HT1080 (cell line): ENCODE measurements around the gene IFI35. TPM values are rescaled to one million over a fixed set of nuclear protein-coding genes. Genes with fewer than 3 reads are reported as not detected.
"Not testable (repeated sequence)": the region's sequence is repeated elsewhere in the genome, so short reads cannot be mapped to it uniquely, and the experiment has no call there.

Experiments
- DNase-seq: peaks from one replicate; pipeline ENCODE4 v3.0.0-alpha.2; 2015; ENCODE audit warnings: low read depth
- total RNA-seq: library from RNA; depleted of rRNA; stranded (reverse); fragments of >200 nt; shearing (Covaris generic); gene quantifications from 2 replicates; pipeline ENCODE4 v1.2.3, GENCODE V29; 2014

Gene IFI35
- total RNA-seq, 1 experiment from 2014 or later: 18.7 TPM

DNA sequence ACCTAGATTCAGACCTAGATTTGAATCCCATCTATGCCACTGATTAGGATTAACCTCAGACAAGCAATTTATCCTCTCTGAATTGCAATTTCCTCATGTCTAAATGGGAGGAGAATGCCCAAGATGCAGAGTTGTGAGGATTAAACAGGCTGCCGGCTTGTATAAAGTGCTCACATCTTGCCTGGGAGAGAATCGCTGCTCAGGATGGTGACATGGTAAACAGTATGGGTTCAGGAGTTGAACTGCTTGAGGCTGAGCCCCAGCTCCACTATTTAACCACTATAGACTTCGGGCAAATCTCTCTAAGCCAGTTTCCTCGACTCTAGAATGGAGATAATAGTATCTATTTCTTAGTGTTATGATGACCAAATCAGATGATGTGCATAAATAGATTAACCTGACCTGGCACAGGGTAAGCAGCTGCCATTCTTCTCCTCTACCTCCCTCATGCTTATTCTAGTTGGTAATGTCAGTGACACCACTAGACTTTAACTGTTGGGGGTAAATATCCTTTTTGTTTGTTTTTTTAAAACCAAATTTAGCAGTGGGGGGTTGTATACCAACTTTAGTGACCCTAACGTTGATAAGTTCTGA is 9.1 kb upstream of the IFI35 start:
- DNase-seq: no peak

DNA sequence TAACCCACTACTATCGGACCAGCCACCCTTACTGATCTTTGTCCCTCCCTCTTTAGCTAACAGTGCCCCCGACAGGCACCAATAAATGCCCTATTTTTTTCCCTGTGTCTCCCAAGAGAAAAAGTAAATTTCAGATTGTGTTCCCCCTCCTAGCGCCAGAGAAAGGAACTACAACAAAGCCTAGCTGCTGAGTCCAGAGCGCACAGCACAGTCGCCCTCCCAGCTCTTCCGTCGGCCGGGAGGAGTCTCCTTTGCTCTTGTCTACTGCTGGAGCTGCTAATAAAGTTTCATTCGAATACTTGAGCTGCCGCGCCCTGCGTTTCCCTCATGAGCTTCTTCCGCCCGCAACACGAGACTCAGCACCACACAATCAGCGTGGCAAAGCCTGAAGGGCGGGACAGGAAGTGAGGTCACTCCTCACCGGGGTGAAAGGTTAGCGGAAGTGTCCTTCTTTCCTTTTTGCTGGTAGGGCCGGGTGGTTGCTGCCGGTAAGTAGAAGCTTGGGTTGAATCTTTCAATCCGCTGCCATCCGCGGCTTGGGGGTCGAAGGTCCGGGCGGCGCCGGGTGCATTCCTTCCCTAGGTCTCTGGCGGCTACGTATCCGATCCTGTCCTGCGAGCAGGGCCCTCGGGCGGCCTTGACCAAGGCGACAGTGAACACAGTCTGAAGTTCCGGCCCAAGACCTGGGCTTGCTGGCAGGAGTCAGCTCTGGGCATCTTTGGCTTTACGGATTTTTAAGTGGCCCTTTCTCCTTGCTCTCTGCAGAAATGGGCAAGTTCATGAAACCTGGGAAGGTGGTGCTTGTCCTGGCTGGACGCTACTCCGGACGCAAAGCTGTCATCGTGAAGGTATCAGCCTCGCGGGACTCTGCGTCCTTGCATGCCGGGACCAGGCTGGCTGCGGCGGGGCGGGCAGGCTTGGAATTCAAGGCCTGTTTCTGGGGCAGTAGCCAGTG is 8.3 kb upstream of the IFI35 start, which contains the start of gene RPL27:
Gene RPL27 (plus strand): TSS at position 436 of the 955 bp plus-strand sequence. CDS start 332 bp downstream, at position 768.
- DNase-seq: peak; percentile 100

DNA sequence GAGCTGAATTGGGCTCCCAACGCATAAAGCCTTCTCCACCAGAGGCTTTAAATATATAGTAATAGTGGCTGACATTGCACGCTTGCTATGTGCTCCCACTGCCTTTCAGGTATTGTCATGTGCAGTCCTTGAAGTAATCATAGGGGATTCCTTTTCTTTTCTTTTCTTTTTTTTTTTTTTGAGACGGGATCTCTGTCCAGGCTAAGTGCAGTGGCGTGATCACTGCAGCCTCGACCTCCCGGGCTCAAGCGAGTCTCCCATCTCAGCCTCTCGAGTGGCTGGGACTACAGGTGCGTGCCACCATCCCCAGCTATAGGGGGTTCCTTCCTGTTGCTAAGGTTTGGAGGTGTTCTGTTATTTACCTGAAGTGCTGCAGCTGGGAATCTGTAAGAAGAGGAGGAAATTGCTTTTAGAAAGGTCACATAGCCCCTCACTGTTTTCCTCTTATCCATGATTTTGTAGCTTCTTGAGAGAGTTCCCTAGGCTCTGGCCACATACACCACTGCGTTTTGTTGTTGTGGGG is 7.5 kb upstream of the IFI35 start:
- no peak for DNase-seq

DNA sequence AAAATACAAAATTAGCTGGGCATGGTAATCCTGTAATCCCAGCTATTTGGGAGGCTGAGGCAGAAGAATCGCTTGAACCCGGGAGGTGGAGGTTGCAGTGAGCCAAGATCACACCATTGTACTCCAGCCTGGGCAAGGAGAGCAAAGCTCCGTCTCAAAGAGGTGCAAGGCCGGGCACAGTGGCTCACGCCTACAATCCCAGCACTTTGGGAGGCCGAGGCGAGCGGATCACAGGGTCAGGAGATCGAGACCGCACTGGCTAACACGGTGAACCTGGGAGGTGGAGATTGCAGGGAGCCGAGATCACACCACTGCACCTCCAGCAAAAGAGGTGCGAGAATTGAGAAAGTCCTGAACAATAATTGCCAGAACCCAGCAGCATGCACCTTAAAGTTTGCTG is 5.7 kb upstream of the IFI35 start:
- not testable (repeated sequence) for DNase-seq

DNA sequence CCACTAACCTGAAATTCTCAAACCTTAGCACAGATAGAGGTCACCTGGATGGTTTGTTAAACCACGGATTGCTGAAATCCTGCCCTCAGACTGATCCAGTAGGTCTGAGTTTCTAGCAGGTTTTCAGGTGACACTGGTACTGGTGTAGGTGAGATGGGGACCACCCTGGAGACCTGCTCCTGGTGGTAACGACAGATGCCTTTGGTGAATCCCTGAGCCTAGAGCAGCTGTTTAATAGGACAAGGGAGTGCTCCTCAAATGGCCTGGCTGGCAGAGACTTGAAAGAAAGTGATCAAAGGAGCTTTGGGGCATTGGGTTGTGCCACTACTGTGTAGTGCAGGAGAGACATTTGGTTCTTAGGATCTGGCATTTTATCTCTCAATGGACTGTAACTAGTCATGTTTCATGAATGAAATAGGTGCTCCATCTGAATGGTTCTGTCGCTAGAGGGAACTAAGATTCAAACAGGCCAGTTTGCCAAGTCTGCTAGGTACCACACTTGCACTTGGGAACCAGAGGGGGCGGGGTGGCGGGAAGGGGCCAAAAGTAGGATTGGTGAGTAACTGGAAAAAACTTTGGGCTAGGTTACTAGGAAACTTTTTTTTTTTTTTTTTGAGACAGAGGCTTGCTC is 2.9 kb upstream of the IFI35 start:
- DNase-seq: peak; percentile 80

DNA sequence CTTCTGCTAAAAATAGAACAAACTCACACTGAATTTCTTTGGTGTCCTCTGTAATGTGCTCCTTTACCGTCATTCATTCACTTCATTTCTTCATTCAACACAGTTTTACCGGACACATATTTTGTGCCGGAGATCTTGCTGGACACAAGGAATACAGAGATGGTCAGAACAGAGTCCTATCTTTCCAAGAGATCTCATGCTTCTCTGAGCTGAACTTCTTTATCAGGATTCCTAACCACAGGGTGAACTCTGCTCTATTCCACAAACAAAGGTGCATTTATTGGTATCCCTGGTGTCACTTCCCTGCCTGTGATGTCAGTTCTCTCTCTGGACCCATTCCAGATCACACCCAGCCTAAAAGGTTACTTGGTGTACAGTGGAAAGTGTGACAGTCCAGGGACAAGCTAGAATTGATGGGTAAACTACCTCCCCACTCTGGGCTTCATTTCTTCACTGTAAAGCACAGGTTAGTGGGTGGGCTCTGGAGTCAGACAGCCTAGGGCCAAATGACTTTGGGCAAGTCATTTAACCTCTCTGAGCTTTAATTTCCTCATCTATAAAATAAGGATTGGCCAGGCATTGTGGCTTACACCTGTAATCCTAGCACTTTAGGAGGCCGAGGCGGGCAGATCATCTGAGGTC is 4.2 kb downstream of the IFI35 start:
- DNase-seq: no peak

DNA sequence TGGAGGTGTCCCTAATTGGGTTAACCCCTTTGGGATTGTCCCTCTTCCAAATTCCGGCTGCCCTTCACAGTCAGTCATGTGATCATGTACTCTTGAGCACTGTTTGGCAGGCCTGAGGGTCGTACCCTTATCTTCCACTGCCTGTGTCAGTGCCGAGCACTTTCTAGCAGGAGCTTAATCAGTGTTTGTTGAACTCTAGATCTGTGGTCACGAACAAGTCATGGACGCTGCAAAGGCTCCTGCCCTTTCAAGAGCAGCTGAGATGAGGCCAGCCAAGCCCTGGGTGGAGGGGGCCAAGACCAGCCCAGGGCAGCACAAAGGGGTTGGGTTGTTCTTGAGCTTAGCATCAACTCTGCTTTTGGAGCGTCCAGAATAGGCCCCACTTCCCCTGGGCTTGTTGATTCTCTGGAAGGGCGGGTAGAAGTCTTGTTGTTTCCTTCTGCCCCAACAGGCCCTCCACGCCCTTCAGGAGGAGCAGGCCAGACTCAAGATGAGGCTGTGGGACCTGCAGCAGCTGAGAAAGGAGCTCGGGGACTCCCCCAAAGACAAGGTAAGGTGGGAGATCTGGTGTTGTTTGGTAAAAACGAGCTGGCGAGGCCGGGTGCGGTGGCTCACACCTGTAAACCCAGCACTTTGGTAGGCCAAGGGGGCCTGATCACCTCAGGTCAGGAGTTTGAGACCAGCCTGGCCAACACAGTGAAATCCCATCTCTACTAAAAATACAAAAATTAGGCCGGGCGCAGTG is 5.3 kb downstream of the IFI35 start:
- no peak for DNase-seq

DNA sequence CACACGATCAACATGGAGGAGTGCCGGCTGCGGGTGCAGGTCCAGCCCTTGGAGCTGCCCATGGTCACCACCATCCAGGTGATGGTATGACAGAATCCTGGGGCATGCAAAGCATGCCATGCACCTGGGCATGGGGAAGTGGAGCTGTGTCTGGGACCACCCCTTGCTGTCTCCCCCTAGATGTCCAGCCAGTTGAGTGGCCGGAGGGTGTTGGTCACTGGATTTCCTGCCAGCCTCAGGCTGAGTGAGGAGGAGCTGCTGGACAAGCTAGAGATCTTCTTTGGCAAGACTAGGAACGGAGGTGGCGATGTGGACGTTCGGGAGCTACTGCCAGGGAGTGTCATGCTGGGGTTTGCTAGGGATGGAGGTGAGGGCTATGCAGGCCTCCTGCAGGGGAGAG is 6.7 kb downstream of the IFI35 start:
- no peak for DNase-seq

DNA sequence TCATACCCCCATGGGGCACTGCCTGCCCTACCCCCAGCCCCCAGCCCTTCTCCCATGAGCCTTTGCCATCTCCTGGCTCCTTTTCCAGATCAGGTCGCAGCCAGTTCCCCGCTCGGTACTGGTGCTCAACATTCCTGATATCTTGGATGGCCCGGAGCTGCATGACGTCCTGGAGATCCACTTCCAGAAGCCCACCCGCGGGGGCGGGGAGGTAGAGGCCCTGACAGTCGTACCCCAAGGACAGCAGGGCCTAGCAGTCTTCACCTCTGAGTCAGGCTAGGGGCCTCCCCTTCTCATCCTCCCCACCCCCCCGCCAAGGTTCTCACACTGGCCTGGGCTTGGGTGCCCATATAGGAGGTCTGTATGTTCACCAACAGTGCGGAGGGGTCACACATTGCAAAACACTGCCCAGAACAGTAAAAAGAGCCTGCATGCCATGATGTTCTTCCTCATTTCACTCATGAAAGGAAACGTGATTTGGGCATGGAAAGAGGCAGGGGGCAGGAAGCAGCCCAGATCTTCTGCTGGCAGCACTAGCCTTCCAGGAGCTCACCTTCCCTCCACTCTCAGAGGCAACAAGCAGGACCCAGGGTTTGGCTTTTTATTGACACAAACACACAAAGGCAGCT is 7.5 kb downstream of the IFI35 start:
- no peak for DNase-seq

DNA sequence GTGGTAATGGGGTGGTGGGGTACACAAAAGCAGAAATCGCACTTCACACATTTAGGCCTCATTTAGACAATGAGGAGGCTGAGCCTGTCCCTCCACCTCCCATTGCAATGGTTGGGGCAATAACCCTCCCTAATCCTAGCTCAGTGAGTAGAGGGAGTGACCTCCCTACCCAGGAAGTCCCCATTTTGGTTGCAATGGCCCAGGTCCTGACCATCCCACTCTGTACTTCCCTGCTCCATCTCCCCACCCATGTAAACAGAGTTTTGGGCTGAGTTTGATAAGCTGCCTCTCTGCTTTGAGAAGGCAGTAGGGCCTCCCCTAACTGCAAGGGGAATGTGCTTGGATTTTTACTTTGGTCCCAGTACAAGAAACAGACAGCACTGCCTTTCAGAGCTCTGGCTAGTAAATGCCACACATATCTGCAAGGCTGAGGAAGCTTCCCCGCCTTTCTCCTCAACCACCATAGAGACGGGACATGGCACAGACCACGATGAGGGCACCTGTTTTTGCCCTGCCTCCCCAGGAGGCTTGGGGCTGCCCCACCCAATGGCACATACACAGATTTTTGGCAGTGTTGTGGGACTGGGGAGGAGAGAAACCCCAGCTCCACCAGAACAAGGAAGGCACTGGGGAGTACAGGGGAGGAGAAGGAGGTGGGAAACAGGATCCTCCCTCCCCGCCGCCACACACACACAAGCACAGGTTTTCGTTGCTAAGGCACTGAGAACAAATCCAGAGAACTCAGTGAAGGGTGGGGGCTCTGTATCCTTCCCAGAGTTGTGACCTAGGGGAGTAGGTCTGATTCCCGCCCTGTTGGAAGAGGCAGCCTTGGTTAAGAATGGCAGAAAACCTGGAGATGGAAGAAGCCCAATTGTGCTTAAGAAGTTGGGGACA is 8.3 kb downstream of the IFI35 start:
- no peak for DNase-seq

DNA sequence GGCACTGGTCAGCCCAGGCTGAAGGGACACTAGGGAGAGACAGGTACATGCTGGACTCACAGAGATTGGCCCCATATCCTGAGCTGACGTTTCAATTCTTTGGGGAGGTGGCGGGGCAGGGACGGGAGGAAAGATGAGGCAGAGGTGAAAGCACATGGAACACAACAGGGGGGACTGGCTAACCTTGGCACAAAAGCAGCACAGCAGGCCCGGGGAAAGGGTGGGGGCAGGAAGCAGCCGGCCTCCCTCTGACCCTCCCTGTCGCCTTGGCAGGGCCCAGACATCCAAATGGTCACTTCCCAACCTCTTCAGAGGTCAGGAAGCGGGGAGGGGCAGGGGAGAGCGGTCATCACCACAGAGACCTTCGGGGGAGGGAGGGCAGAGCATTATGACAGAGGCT is 9.0 kb downstream of the IFI35 start:
- no peak for DNase-seq

DNA sequence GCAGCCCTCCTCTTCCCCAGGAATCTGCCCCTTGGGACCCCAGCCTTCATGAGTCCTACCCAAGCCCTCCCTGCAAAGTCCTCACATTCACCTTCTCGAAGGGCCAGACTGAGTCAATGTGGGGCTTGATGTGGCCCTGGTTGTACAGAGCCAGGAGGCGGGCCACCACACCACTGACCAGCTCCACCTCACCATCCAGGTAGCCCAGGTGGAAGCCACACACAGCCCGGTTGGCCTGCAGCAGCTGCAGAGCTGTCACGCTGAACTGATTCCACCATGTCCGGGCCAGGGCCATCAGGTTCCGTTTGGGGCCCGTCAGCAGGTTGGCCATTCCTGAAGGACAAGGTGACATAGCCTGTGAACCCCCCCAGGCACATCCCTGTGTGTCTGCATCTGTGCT is 9.6 kb downstream of the IFI35 start:
- no peak for DNase-seq

DNA sequence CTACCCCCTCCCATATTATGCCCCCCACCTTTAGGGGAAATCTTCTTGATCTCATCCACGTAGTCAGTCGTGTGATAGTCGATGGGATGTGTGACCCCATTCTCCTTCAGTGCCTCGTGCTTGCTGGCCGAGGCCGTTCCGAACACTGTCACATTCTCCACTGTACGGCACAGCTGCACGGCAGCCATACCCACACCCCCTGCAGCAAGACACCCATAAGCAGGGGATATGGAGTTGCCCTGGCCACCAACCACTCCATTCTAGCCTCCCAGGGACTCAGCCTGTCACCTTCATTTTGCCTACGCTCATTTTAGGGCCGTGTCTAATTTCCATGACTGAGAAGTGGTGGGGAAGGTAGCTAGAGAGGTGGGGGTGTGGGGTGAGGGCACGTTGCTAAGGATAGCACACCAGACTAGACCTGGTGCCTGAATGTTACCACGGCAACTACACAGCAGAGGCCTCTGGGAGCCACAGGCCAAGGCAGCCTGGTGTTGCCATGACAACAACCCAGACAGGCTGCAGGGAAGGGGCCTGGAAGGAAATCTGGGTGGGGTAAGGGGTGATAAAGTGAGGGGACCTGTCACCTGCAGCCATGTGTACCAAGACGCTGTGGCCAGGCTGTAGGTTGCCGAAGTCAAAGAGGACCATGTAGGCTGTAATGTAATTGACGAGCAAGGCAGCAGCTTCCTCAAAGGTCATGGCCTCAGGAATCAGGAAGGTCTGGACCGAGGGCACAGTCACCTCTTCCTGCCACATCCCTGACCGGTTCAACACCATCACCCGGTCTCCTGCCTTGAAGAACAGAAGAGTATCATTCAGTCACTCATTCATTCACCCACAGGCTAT is 11.6 kb downstream of the IFI35 start:
- peak; percentile 13 for DNase-seq

DNA sequence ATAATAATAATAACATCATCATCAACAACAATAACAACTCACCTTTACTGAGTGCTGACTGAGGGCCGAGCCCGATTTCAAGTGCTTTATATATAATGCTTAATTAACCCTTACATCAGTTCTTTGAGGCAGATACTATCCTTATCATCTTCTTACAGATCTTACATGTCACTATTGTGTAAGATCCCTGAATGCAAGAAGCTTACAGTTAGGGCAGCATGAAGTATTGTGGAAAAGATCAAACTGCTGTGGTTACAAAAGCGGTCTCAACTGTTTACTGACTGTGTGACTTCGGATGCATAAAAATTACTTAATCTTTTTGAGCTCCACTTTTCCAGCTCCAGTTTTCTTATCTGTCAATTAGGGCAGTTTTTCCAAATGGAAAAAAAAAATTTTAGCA is 12.3 kb downstream of the IFI35 start:
- DNase-seq: no peak

DNA sequence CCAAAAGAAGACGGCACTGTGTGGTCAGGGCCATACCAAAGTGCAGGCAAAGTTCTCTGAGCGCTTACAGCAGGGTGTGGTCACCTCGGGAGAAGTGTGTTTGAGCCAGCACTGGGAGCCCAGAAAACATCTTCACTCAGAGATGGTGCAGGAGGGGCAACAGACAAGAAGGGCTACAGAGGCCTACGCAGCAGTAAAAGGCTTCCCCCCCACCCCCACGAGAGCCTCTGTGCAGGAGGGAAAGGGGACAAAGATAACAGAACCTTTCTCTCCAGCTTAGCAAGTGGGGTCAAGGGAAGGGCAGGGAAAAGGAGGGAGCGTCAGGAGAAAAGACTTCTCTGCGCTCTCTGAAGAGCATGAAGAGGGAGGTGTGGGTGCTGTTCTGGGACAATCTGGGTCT is 12.8 kb downstream of the IFI35 start:
- no peak for DNase-seq

DNA sequence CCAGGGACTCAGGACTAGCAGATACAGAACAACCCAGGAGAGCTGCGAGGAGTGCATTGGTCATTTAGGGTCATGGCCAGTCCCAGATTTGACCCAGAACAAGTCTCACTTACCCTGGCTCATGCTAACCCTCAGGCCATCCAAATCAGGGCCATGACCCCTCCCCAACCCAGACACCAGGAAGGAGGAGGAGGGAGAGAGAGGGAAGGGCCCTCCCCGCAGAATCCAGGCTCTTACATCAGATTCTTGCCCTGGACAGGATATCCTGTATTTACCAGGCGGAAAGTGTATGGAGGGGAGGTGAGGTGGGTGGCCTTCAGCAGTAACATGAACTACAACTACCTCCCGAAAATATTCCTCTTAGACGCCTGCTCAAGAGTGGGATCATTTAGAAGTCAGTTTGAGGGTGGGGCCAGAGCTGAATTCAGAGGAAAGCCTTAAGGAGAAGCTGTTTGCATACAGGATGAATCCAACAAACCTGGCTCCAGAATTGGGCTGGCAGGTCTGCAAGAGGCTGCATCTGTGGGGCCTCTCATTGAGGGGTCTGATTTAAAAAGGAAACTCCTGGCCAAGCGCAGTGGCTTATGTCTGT is 13.5 kb downstream of the IFI35 start:
- no peak for DNase-seq

DNA sequence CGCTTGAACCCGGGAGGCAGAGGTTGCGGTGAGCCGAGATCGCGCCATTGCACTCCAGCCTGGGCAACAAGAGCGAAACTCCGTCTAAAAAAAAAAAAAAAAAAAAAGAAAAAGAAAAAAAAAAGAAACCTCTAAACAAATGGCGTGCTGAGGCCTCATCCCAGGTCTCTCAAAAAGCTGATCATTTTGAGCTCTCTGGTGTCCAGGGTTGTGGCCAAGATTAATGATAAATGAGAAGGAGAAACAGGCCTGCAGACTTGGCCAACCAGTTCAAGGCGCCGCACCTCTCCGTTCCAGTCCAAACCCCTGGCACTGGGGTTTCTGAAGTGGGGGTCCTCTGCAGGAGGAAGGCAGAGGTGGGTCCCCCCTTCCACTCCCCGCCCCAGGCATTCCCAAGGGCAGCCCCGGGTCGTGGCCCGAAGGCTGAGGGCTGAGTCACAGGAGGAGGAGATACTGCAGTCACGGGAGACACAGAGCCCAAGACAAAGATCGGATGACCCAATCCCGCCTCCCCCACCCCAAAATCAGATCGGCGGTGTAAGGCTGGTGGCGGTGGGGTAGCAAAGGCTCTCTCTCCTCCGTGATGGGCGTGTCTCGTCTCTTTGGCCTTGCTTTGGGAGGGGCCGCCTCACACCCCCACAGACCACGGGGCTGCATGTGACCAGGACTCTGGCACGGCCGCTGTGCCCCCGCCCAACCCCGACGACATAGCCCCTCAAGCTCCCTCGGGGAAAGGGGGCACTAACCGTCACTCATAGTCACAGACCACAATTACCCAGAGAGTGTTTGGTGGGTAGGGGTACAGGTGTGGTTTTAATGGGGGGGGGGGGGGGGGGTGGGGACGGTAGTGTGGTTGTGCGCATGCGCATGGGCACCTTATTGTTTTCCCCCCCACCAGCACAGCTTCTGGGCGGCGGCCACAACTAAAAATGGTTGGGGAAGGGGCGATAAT is 14.5 kb downstream of the IFI35 start:
- peak; percentile 71 for DNase-seq
